ENCODE data around the gene TCF4. TPM values are rescaled to one million over a fixed set of nuclear protein-coding genes. Genes with fewer than 3 reads are reported as not detected.
A peak's percentile ranks its signal among the peaks of the same experiment; 100 is the strongest.

The TCF4 gene
- total RNA-seq (10 to 100 TPM; 36.8 to 68.9 (median 55.1) TPM), polyA plus RNA-seq (10 to 100 TPM in 1 of 3 donors, 1 to 10 TPM in 2; 8.6 to 23.9 (median 8.9) TPM)
- long read RNA-seq, donor 1, full-length matches to known transcripts = 15 of 38 reads
- long read RNA-seq, donor 1, partial matches to known transcripts = 7 of 38 reads
- long read RNA-seq, donor 1, other reads (novel, unspliced or antisense) = 16 of 38 reads
- long read RNA-seq, donor 2, full-length matches to known transcripts = 18 of 44 reads
- long read RNA-seq, donor 2, partial matches to known transcripts = 6 of 44 reads
- long read RNA-seq, donor 2, other reads (novel, unspliced or antisense) = 20 of 44 reads

- Histone ChIP-seq H3K27ac (peak within 1 kb of the TSS; percentile 86), H3K9me3 (no peaks in the 10 kb centered on the region), H3K27me3 (ENCODE audit: insufficient read depth in 3 of 3, low read length in 2 of 3) (no peaks in the 10 kb centered on the region), H3K4me3 (peak within 1 kb of the TSS; percentile 84), H3K36me3 (ENCODE audit: insufficient read depth in 1 of 2, low read depth in 1 of 2) (no peaks in the 10 kb centered on the region), H3K4me1 (peaks cover 23% of the 10 kb centered on the region)
- WGBS, 3 donors = 0 to 1% (median 0%) methylated on average over 28 to 46 of the region's 46 CpGs
- ATAC-seq = peak in 3 of 4 donors; percentile 30 to 57 (median 41)
- no peak for TF ChIP-seq CTCF (IDR thresholded peaks at IDR 0.05)
- intact Hi-C loops (cut with DNase I) = loop anchor here (5.0 to 10.0 kb wide), 7 partner anchors 111 to 987 kb away; no protein-coding TSS in a partner anchor
- peak; percentile 66 to 81 for DNase-seq
Observed at GRCh38 chr18:55588111-55588869, at the start of gene TCF4. TSS of gene TCF4 (minus strand) at chr18:55588192. CDS start at chr18:55587116, 1,076 bp downstream.

GRCh38 chr18:55637204-55637603 lies 49.2 kb upstream of the TCF4 start:
- Histone ChIP-seq H3K4me3 (no peak overlapping the region), H3K9me3 (peaks cover 7% of the 10 kb centered on the region), H3K4me1 (no peaks in the 10 kb centered on the region), H3K27me3 (ENCODE audit: insufficient read depth in 3 of 3, low read length in 2 of 3) (no peaks in the 10 kb centered on the region), H3K27ac (no peak overlapping the region), H3K36me3 (ENCODE audit: insufficient read depth in 1 of 2, low read depth in 1 of 2) (no peaks in the 10 kb centered on the region)
- intact Hi-C loops (cut with DNase I) = no loop called here
- DNase-seq (no peak), ATAC-seq (no peak)
- 84 to 89% (median 86%) methylated on average over 8 of the region's 8 CpGs for WGBS, 3 donors
- TF ChIP-seq CTCF (IDR thresholded peaks at IDR 0.05) = no peak

- Histone ChIP-seq H3K27ac (no peak overlapping the region), H3K4me1 (no peaks in the 10 kb centered on the region), H3K4me3 (no peak overlapping the region), H3K9me3 (no peaks in the 10 kb centered on the region), H3K36me3 (ENCODE audit: insufficient read depth in 1 of 2, low read depth in 1 of 2) (no peaks in the 10 kb centered on the region), H3K27me3 (ENCODE audit: insufficient read depth in 3 of 3, low read length in 2 of 3) (no peaks in the 10 kb centered on the region)
- intact Hi-C loops (cut with DNase I) = no loop called here
- no peak for ATAC-seq
- TF ChIP-seq CTCF (IDR thresholded peaks at IDR 0.05) = no peak
- no peak for DNase-seq
- WGBS, 3 donors = 42 to 50% (median 45%) methylated on average over 2 of the region's 2 CpGs
Observed at GRCh38 chr18:55635439-55635838, 47.4 kb upstream of the TCF4 start.

DNA sequence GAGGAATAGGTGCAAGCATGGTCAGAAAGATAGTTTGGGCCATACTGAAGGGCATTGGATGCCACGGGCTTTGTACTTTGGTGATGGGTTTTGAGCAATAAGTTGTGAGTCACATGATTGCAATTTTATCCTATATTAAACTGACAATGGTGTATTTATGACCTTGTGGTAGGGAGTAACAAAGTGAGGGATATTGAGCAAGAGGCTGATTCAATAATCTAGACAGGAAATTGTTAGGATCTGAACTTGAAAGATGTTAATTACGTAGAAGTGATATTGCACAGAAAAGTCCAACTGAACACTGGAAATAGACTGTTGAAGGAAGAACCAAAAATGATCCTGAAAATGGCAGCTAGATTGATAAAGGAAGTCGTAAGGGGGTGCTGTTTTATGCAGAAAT lies 46.6 kb upstream of the TCF4 start:
- H3K9me3 ChIP-seq = no peaks in the 10 kb centered on the region
- no peaks in the 10 kb centered on the region for H3K36me3 ChIP-seq (ENCODE audit: insufficient read depth in 1 of 2, low read depth in 1 of 2)
- TF ChIP-seq CTCF (IDR thresholded peaks at IDR 0.05) = no peak
- no peaks in the 10 kb centered on the region for H3K27me3 ChIP-seq (ENCODE audit: insufficient read depth in 3 of 3, low read length in 2 of 3)
- WGBS, 3 donors = 88 to 92% (median 89%) methylated on average over 3 of the region's 3 CpGs
- DNase-seq (no peak), ATAC-seq (no peak)
- no peaks in the 10 kb centered on the region for H3K4me1 ChIP-seq
- H3K4me3 ChIP-seq = no peak overlapping the region
- intact Hi-C loops (cut with DNase I) = no loop called here
- H3K27ac ChIP-seq = no peak overlapping the region

All from psoas muscle (tissue), 8 donors.